22Rv1 (cell line): ENCODE measurements around the gene TUBD1.
"Not testable (repeated sequence)": the region's sequence is repeated elsewhere in the genome, so short reads cannot be mapped to it uniquely, and the experiment has no call there.

Experiments used
- H3K27ac ChIP-seq: fragments of 450-650 bp; 2 replicates; pipeline ENCODE4 v1.5.1; 2017
- ZFX ChIP-seq: fragments of 450-650 bp; IDR thresholded peaks from 2 replicates; pipeline ENCODE4 v1.6.1; 2017; ENCODE audit warnings: antibody characterized with exemption, borderline replicate concordance
- TF ChIP-seq, protein P1 (sequence below): fragments of 450-650 bp; IDR thresholded peaks from 2 replicates; pipeline ENCODE4 v1.5.1; 2017; ENCODE audit warnings: mild to moderate bottlenecking

The TUBD1 gene

DNA sequence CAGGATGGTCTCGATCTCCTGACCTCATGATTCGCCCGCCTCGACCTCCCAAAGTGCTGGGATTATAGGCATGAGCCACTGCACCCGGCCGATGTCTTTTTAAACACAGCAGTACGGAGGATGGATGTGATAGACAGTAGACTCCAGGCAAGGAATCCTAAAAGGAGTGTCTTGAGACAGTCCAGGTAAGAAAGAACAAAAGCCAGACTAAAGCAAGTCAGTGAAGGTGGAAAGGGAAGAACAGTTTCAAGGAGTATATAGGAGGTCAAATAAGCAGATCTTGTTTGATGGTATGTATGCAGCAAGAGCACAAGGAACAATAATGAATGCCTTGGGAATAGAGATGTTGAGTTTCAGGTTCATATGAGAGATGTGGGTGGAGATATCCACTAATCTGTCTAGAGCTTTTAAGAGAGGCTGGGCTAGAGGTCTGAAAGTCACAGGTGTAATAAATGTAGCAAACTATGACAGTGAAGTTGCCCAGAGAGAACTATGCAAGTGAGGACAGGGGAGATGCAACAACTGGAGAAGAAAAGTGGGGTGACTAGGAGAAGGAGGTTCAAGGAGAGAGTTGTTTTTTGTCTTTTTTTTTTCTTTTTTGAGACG lies 4.5 kb downstream of the TUBD1 start:
- no peak overlapping the region for H3K27ac ChIP-seq
- TF ChIP-seq, protein P1, sequence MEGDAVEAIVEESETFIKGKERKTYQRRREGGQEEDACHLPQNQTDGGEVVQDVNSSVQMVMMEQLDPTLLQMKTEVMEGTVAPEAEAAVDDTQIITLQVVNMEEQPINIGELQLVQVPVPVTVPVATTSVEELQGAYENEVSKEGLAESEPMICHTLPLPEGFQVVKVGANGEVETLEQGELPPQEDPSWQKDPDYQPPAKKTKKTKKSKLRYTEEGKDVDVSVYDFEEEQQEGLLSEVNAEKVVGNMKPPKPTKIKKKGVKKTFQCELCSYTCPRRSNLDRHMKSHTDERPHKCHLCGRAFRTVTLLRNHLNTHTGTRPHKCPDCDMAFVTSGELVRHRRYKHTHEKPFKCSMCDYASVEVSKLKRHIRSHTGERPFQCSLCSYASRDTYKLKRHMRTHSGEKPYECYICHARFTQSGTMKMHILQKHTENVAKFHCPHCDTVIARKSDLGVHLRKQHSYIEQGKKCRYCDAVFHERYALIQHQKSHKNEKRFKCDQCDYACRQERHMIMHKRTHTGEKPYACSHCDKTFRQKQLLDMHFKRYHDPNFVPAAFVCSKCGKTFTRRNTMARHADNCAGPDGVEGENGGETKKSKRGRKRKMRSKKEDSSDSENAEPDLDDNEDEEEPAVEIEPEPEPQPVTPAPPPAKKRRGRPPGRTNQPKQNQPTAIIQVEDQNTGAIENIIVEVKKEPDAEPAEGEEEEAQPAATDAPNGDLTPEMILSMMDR = no peak
- no peak for TF ChIP-seq ZFX

DNA sequence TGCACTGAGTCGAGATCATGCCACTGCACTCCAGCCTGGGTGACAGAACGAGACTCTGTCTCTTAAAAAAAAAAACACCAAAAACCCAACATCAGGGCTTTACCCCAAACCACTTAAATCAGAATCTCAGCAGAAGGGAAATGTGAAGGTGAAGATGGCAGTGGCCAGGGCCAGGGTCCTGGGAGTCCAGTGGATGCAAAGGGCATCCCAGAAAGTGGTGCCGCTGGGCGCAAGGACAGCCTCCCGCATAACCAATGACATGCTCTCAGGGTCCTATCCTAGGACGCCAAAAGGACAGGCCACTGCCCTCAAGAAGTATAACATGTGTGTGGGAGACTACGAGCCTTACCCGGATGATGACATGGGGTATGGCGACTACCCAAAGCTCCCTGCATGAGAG lies 7.9 kb downstream of the TUBD1 start:
- TF ChIP-seq ZFX = no peak
- TF ChIP-seq, protein P1 = no peak
- no peak overlapping the region for H3K27ac ChIP-seq

DNA sequence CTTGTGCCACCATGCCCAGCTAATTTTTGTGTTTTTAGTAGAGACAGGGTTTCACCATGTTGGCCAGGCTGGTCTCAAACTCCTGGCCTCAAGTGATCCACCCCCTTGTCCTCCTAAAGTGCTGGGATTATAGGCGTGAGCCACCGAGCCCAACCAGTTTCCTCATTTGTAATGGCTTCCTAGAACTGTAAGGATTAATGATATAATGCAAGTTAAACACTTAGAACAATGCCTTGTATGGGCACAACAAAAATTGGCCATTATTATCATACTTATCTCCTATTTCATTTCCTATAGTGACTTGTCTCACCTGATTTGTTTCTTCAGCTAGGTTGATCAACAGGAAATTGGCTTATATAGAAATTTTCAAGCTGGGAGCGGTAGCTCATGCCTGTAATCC lies 14.1 kb downstream of the TUBD1 start:
- TF ChIP-seq, protein P1 = no peak
- TF ChIP-seq ZFX = no peak

DNA sequence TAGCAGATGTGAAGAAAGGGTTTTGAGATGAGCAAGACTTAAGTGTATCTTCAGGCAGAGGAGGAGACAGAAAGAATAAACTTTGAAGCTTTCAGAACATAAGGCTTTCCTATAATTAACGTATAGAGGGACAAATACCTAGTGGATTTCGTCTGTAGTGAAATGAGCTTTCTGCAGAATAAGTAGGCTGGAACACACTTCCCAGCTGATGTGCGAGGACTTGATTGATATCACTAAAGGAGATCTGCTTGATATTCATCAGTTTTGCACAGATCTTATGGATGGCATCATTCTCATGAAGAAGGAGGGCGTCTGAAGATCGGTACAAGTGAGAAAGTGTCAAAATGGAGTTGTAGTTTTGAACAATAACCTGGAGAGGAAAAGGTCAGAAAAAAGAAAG lies 14.8 kb downstream of the TUBD1 start:
- H3K27ac ChIP-seq = no peak overlapping the region
- TF ChIP-seq, protein P1 = no peak
- TF ChIP-seq ZFX = no peak

More for the DNA sequence above, 14.1 kb downstream of the TUBD1 start:
- H3K27ac ChIP-seq = no peak overlapping the region

DNA sequence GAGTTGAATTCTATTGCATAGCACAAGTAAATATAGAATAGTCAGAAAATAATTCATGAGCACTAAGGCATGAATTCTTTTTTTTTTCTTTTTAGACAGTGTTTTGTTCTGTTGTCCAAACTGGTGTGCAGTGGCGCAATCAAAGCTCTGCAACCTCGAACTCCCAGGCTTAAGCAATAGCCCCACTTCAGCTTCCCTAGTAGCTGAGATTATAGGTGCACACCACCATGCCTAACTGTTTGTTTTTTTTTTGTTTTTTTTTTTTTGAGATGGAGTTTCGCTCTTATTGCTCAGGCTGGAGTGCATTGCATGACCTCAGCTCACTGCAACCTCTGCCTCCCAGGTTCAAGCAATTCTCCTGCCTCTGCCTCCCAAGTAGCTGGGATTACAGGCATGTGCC lies 16.6 kb downstream of the TUBD1 start:
- H3K27ac ChIP-seq = no peak overlapping the region
- TF ChIP-seq, protein P1 = no peak
- no peak for TF ChIP-seq ZFX

DNA sequence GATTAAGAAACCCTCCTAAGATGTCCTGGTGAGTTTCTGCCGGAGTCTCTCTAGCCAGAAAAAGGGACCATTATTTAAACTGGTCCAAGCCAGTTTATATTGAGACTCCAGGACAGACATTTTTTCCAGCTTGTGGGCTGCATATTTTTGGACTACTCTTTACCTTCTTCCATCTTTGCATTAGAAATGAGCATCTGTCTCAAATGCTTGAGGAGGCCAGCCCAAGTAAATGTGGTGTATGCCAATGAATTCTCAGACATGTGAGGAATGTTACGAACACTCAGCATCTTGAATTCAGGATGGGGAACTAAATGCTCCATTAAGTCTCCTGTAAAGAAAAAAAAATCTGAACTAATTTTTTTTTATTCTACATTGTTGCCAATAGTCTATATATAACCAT lies 18.4 kb downstream of the TUBD1 start:
- H3K27ac ChIP-seq = no peak overlapping the region

DNA sequence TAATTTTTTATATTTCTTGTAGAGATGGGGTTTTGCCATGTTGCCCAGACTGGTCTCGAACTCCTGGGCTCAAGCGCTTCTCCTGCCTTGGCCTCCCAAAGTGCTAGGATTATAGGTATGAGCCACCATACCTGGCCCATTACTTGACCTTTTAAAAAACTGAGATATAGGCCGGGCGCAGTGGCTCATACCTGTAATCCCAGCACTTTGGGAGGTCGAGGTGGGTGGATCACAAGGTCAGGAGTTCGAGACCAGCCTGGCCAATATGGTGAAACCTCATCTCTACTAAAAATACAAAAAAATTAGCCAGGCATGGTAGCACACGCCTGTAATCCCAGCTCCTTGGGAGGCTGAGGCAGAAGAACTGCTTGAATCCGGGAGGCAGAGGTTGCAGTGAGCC lies 19.3 kb downstream of the TUBD1 start:
- H3K27ac ChIP-seq = not testable (repeated sequence)

More for the DNA sequence above, 18.4 kb downstream of the TUBD1 start:
- TF ChIP-seq, protein P1 = no peak
- TF ChIP-seq ZFX = no peak

DNA sequence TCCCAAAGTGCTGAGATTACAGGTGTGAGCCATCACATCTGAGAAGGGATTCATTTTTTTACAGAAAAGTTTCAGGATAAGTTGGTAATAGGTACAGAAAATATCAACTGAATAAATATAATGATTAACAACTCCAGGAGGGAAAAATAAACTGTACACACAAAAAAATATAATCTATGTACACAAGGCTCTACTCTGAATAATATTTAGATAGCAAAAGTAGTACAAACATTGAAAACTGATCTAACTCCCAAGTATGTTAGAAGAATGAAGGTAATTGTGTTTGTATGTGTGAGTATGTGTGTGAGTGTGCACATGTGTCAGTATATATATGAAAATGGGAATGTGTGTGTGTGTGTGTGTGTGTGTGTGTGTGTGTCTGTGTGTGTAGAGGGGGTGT lies 20.4 kb downstream of the TUBD1 start:
- H3K27ac ChIP-seq = peak overlapping the region; percentile 74
- no peak for TF ChIP-seq ZFX
- TF ChIP-seq, protein P1 = no peak
